ENCODE results near the gene PIAS1.

- TF ChIP-seq POLR2A (IDR thresholded peaks at IDR 0.05): no peak
- TF ChIP-seq CTCF (IDR thresholded peaks at IDR 0.05): no peak
Measured at GRCh38 chr15:68112706-68113105, 58.6 kb downstream of the PIAS1 start.

All from body of pancreas (tissue), 4 donors.